ENCODE results near the gene KIF24.

- TF ChIP-seq POLR2AphosphoS5 (IDR thresholded peaks at IDR 0.05) (no peak), CTCF (IDR thresholded peaks at IDR 0.05 in 8 of 11, conservative IDR thresholded peaks at IDR 0.05 in 3 of 11) (no peak), POLR2A (IDR thresholded peaks at IDR 0.05) (no peak)
Measured at GRCh38 chr9:34363619-34364351, 34.7 kb upstream of the KIF24 start.
